Measurements from ENCODE around the gene NINJ1. TPM values are rescaled to one million over a fixed set of nuclear protein-coding genes. Genes with fewer than 3 reads are reported as not detected.

Gene NINJ1
- total and polyA plus RNA-seq, 2 of the 13 experiments (the other 11 are each of a cell fraction or from before 2014, with no cell fraction given): 81.2 to 92.1 TPM

DNA sequence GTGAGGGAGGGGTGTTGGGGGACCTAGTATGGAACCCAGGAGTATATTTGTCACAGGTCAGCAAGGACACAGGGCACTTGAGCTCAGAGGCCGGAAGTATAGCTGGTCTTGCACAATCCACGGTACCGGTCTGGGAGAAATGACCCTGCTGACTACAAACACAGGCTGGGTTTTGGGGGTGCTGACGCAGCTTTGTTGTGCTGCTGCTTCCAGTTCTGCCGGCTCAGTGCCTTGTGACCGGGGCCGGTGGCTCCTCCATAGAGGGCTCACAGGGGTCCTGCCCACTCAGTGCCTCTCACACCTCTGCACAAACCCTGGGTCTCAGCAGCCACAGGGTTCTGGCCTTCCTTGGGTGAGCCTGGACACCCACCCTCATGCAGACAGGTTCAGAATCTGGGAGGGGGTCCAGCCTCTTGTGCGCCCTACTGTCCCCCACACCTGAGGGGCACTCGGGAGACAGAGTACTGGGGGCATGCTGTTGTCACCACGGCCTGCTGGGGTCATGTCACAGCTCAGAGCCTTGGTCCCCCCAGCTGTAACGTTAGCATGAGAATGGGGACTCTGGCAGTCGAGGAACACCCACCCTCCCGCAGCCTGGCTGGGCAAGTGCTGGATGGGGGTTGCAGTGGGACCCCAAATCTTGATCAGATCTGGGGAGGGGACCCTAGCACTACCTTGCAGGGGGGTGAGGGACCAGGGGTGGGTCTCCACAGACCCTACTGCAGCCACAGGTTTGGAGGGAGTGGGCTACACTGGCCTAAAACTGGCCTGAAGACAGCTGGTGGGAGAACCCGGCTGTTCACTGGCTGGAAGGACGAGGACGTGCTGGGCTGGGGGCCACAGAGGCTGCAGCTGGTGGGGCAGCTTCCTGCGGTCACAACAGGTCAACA lies 17.7 kb downstream of the NINJ1 start (continued):
- TF ChIP-seq PLRG1 (conservative IDR thresholded peaks at IDR 0.05) (no peak), ZNF883 (CRISPR knock-in tag; IDR thresholded peaks at IDR 0.05; ENCODE audit: not compliant biosample characterization) (no peak), FOXK2 (IDR thresholded peaks at IDR 0.05) (no peak), TCF7L2 (IDR thresholded peaks at IDR 0.05; ENCODE audit: low read depth, low read length) (no peak), PRMT3 (CRISPR knock-in tag; IDR thresholded peaks at IDR 0.05; ENCODE audit: borderline replicate concordance, low read depth) (no peak), ZNF660 (CRISPR knock-in tag; IDR thresholded peaks at IDR 0.05; ENCODE audit: borderline replicate concordance, low read depth) (no peak), POGZ (CRISPR knock-in tag; IDR thresholded peaks at IDR 0.05) (0 out of 2 replicates have a peak, but pooled peaks have one; percentile 42), ZNF234 (CRISPR knock-in tag; conservative IDR thresholded peaks at IDR 0.05) (no peak), SMC3 (IDR thresholded peaks at IDR 0.05; ENCODE audit: low read length) (peak; percentile 24; the same call in 1 of the 2 replicates), ZNF496 (CRISPR knock-in tag; IDR thresholded peaks at IDR 0.05; ENCODE audit: insufficient replicate concordance) (no peak)
- TF ChIP-seq, protein P1, sequence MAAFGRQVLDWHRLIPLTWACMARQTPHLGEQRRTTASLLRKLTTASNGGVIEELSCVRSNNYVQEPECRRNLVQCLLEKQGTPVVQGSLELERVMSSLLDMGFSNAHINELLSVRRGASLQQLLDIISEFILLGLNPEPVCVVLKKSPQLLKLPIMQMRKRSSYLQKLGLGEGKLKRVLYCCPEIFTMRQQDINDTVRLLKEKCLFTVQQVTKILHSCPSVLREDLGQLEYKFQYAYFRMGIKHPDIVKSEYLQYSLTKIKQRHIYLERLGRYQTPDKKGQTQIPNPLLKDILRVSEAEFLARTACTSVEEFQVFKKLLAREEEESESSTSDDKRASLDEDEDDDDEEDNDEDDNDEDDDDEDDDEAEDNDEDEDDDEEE (CRISPR knock-in tag; IDR thresholded peaks at IDR 0.05): no peak
- TF ChIP-seq, protein P2, sequence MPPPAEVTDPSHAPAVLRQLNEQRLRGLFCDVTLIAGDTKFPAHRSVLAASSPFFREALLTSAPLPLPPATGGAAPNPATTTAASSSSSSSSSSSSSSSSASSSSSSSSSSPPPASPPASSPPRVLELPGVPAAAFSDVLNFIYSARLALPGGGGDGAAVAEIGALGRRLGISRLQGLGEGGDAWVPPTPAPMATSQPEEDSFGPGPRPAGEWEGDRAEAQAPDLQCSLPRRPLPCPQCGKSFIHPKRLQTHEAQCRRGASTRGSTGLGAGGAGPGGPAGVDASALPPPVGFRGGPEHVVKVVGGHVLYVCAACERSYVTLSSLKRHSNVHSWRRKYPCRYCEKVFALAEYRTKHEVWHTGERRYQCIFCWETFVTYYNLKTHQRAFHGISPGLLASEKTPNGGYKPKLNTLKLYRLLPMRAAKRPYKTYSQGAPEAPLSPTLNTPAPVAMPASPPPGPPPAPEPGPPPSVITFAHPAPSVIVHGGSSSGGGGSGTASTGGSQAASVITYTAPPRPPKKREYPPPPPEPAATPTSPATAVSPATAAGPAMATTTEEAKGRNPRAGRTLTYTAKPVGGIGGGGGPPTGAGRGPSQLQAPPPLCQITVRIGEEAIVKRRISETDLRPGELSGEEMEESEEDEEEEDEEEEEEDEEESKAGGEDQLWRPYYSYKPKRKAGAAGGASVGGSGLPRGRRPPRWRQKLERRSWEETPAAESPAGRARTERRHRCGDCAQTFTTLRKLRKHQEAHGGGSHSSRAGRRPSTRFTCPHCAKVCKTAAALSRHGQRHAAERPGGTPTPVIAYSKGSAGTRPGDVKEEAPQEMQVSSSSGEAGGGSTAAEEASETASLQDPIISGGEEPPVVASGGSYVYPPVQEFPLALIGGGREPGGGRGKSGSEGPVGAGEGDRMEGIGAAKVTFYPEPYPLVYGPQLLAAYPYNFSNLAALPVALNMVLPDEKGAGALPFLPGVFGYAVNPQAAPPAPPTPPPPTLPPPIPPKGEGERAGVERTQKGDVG (CRISPR knock-in tag; IDR thresholded peaks at IDR 0.05; ENCODE audit: borderline replicate concordance): no peak
- TF ChIP-seq, protein P3, sequence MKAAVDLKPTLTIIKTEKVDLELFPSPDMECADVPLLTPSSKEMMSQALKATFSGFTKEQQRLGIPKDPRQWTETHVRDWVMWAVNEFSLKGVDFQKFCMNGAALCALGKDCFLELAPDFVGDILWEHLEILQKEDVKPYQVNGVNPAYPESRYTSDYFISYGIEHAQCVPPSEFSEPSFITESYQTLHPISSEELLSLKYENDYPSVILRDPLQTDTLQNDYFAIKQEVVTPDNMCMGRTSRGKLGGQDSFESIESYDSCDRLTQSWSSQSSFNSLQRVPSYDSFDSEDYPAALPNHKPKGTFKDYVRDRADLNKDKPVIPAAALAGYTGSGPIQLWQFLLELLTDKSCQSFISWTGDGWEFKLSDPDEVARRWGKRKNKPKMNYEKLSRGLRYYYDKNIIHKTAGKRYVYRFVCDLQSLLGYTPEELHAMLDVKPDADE (CRISPR knock-in tag; IDR thresholded peaks at IDR 0.05): no peak
- TF ChIP-seq, protein P4, sequence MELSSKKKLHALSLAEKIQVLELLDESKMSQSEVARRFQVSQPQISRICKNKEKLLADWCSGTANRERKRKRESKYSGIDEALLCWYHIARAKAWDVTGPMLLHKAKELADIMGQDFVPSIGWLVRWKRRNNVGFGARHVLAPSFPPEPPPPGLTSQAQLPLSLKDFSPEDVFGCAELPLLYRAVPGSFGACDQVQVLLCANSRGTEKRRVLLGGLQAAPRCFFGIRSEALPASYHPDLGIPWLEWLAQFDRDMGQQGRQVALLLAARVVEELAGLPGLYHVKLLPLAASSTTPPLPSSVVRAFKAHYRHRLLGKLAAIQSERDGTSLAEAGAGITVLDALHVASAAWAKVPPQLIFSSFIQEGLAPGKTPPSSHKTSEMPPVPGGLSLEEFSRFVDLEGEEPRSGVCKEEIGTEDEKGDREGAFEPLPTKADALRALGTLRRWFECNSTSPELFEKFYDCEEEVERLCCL (CRISPR knock-in tag; IDR thresholded peaks at IDR 0.05; ENCODE audit: borderline replicate concordance): no peak
- TF ChIP-seq, protein P5, sequence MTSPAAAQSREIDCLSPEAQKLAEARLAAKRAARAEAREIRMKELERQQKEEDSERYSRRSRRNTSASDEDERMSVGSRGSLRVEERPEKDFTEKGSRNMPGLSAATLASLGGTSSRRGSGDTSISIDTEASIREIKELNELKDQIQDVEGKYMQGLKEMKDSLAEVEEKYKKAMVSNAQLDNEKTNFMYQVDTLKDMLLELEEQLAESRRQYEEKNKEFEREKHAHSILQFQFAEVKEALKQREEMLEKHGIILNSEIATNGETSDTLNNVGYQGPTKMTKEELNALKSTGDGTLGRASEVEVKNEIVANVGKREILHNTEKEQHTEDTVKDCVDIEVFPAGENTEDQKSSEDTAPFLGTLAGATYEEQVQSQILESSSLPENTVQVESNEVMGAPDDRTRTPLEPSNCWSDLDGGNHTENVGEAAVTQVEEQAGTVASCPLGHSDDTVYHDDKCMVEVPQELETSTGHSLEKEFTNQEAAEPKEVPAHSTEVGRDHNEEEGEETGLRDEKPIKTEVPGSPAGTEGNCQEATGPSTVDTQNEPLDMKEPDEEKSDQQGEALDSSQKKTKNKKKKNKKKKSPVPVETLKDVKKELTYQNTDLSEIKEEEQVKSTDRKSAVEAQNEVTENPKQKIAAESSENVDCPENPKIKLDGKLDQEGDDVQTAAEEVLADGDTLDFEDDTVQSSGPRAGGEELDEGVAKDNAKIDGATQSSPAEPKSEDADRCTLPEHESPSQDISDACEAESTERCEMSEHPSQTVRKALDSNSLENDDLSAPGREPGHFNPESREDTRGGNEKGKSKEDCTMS (CRISPR knock-in tag; conservative IDR thresholded peaks at IDR 0.05): no peak
